Retina (tissue), 1 donor: ENCODE data around the gene ATP7A.
A peak's percentile ranks its signal among the peaks of the same experiment; 100 is the strongest.
"Not testable (repeated sequence)": the region's sequence is repeated elsewhere in the genome, so short reads cannot be mapped to it uniquely, and the experiment has no call there.

ENCODE experiments used
- DNase-seq: peaks from one replicate; pipeline ENCODE4 v3.0.0-alpha.2; 2016

ATP7A gene

DNA sequence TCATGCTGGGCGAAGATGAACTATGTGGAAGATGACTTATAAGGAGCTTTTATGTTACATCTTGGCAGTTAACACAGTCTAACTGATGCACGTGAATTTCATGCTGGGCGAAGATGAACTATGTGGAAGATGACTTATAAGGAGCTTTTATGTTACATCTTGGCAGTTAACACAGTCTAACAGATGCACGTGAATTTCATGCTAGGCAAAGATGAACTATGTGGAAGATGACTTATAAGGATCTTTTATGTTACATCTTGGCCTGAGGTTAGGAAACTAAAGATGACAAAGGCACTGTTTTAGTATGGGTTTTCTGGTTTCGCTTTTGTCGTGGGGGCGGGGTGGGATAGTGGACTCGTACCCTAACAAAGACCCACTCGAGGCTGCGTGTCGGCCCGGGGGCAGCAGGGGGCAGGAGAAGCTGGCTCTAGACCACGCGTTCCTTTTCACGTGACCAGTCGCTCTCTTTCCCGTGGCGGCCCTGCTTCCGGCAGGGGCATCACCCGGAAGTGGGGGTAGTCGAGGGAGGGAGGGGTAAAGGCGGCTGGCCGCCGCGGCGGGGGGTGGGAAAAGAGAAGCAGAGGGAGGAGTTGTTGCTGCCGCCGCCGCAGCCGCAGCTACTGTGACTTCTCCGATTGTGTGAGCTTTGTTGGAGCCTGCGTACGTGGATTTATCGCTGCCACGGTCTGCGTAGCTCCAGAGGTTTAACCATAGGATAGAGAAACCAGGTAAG lies at the start of gene ATP7A:
Gene ATP7A (plus strand): TSS at position 586 of the 733 bp plus-strand sequence. CDS start 60,949 bp downstream, outside the sequence.
- DNase-seq: peak; percentile 81

DNA sequence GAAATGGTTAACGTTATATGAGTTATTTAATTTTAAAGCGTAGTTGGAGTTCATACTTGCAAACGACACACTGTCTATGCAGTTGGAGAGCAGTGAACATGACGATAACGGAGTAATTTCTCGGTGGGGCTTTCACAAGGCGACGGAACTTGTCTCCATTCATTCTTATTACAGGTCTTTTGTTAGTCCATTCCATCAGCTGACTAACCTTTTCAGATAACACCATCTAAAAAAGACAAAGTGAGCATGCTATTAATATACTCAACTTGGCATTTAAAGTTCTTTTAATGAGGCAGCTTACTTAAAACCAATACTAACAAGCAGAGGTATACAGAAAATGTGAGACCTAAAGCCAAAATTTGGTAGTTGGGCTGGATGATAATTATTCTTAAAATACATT lies 35.1 kb upstream of the ATP7A start:
- no peak for DNase-seq

DNA sequence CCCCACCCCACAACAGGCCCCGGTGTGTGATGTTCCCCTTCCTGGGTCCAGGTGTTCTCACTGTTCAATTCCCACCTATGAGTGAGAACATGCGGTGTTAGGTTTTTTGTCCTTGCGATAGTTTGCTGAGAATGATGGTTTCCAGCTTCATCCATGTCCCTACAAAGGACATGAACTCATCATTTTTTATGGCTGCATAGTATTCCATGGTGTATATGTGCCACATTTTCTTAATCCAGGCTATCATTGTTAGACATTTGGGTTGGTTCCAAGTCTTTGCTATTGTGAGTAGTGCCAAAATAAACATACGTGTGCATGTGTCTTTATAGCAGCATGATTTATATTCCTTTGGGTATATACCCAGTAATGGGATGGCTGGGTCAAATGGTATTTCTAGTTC lies 29.1 kb upstream of the ATP7A start:
- not testable (repeated sequence) for DNase-seq

DNA sequence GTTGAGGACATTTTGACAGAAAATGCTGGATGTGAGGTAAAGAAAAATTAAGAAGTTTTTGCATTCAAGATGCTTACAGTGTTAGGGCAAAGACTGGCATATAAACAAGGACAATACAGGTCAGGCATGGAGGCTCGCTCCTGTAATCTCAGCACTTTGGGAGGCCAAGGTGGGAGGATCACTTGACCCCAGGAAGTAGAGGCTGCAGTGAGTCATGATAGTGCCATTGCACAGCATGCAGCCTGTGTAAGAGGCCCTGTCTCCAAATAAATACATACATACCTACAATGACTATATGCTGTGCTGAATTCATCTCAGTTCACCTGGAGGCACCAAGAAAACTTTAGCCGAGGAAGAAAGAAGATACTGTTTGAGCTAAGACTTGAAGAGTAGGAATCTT lies 17.6 kb upstream of the ATP7A start:
- DNase-seq: no peak

DNA sequence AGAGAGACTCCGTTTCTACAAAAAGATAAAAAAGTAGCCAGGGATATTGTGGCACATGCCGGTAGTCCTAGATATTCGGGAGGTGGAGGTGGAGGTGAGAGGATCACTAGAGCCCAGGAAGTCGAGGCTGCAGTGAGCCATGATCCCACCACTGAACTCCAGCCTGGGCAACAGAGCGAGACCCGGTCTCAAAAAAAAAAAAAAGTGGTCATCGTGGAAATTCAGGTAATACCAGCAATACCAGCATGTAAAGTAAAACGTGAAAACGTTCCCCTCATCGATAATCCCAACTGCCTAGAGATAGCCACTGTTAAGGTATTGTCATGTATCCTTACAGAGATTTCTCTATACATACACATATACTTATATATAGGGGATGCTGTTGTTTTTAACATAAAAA lies 16.8 kb upstream of the ATP7A start:
- no peak for DNase-seq

DNA sequence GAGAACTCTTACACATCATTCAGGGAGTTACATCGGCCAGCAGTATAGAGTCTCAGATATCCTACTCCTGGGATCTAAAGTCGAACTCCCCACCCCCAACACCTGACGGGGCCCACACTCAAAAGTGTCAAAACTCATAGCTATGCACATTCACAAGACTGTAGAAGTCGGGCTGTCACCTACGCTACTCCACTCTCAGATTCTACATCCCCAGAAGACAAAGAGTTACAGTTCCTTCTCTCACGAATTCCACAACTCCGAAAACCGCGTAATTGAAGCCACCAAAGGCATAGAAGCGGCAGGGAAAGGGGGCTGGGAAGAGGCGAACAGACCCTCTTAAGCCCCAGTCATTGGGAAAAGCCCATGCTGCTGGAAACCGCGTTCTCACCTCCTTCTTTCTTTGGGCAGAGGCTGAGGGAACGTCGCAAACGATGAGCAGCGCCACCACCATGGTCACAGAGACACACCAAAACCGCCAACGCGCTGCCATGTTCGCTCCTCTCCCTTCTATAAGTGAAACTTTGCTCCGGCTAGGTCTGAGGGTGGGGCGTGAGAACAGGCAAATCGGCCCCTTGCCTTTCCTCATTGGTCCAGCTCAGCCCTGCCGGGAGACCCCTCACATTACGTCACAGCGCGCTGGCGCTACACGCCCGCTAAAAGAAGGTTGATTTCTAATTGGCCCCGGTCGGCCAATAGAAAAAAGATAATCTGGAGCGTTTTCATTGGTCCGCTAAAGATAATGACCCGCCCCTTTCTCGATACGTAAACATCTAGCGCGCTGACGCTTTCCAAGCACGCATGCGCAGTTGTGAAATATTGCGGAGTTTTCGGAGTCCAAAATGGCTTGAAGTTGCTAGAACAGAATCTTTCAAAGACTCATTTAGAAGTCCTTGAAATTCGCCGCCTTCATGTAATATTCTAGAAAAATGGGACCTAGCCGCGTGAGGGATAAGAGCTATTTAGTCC lies 15.3 kb upstream of the ATP7A start, which contains the start of gene MAGT1:
Gene MAGT1 (minus strand): TSS at position 515 of the 966 bp plus-strand sequence. CDS start 25 bp downstream, at position 490.
- peak; percentile 89 for DNase-seq

DNA sequence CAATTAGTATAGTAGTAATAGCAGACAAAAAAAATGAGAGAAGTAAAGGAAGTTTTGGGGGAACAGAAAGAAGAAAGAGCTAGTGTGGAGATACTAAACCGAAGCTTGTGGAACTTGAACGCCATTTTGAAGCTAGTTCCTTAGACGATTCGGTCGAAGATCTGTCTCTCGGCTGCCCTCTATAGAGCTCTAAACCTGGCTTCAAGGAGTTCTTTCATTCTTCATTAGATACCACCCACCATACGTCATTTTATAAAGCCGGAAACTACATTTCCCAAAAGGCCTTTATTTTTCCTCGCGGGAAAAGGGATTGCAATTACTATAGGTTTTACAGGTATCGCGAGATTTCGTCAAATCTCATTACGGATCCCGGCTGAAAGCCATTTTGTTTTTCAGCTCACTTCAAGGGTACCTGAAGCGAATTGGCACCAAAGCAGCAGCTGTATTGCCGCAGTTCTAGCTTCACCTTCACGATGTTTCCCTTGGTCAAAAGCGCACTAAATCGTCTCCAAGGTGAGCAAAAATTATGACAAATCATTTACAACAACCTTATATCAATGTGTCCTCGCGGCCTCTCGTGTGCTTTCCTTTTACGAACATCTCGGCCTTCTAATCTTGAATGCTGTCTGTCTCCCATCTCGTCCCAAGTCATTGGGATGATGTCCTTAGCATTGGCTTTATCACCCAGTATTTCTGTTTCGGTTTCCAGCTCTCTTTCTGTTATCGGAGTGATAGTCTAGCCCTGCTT lies 11.2 kb upstream of the ATP7A start, which contains the start of gene COX7B:
Gene COX7B (plus strand): TSS at position 388 of the 748 bp plus-strand sequence. CDS start 86 bp downstream, at position 474.
- peak; percentile 91 for DNase-seq

DNA sequence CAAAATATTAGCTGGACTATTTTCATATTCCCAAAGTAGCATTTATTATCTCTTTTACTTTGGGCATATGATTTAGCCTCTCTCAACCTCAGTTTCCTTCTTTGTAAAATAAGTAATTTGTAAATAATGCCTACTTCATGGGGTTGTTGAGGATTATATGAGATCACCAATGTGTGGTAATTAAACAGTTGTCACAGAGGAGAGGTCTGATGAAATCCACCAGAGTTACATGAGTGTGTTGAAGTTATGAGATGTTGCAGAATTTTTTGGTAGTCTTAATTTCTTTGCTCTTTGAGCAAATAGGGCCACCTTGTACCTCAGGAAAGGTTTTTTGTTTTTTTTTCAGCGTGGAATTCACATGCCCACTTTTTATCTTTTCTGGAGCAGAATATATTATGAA lies 9.8 kb upstream of the ATP7A start:
- DNase-seq: no peak

DNA sequence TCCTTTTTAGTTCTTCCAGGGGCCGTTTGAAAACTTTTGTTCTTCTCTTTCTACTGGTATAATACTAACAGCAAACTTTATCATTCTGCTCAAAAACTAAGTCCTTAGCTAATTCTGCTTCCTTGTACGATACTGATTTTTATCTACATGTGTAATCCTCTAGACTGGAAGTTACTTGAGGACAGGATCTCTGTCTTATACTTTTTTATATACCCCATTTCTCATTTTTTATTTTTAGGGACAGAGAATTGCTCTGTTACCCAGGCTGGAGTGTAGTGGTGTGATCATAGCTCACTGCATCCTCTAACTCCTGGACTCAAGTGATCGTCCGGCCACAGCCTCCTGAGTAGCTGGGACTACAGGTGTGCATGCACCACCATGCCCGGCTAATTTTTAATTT lies 9.0 kb upstream of the ATP7A start:
- no peak for DNase-seq

DNA sequence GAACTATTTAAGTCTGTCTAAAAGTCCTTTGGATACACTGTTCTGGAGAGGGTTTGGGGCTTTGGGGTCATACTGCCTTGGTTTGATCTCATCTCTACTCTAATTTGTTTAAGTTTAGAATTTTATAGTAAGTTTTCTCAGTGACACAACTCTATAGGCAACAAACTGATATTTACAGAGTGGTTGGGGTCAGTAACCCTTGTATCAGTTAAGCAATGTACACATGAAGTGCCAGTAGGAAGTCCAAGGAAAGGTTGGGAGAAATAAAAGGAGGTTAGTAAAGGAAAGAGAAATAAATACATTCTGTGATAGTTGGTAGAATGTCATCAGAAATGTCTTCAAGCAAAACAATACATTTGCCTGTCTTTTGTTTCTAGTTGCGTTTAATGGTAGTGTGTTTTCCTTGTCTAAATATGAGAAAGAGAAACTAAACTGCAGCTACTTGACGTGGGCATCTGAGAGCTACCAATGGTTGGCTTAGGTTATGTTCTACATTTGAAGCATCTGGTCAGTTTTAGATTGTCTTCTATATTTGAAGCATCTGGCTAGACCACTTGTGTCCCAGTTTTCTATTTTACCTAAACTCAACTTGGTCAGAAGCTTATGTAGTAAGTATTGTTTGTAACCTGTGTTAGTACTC lies 6.9 kb downstream of the ATP7A start:
- DNase-seq: no peak

DNA sequence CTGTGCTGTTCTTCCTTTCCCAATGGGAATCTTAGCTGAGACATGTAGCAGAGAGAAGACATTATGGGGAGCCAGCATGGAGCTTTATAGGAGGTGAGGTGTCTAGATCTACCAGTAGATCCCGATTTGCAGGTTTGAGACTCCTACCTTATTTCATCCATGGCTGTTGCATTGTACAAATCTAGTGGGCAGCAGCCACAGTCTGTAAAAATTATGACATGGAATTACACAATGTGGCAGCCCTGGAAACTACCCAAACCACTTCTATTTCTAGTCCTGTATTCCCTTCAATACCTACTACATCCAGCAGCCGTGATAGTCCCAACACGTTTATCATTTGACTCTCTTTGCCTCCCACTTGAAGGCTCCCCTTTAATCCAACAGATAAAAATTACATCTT lies 8.1 kb downstream of the ATP7A start:
- DNase-seq: no peak

DNA sequence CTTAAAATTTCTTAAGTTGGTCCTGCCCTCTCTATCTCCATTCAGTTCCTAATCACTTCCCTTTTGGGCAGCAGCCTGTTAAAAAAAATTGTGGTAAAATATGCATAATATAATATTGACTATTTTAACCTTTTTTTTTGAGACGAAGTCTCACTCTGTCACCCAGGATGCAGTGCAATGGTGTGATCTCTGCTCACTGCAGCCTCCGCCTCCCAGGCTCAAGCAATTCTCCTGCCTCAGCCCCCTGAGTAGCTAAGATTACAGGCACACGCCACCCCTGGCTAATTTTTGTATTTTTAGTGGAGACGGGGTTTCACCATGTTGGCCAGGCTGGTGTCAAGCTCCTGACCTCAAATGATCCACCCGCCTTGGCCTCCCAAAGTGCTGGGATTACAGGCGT lies 8.9 kb downstream of the ATP7A start:
- not testable (repeated sequence) for DNase-seq

DNA sequence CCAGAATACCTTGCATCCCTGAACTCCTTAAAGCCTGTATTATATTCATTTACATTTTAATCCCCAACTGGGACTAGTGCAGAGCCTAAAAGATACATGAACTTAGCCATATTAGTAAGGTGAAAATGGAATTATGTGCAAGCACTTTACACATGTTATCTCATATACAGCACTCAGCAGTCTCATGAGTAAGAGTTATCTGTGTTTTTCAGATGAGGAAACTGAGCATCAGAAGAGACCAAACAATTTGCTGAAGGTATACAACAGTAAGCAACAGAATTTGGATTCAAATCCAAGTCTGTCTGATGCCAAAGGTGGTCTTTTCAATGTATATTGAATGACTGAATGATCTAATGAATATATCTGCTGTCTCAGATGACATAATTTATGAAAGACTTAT lies 12.3 kb downstream of the ATP7A start:
- DNase-seq: no peak

DNA sequence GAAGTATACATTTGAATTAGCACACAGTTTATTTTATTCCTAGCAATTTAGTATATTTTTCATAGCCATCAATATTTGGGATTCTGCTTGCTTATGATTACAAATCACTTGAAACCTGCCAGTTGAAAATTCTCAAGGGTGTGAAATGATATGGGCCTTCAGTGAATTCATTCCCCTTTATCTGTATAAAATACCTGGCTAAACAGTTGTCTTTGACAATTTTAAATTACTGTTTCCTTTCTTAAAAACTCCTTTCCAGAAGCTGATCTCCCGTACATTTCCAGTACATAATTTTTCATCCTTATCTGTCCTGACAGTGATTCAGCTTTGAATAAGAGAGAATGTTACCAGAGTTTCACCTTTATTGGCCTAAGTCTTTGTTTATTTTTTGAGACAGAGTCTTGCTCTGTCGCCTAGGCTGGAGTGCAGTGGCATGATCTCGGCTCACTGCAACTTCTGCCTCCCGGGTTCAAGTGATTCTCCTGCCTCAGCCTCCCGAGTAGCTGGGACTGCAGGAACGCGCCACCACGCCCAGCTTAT lies 13.9 kb downstream of the ATP7A start:
- DNase-seq: no peak

DNA sequence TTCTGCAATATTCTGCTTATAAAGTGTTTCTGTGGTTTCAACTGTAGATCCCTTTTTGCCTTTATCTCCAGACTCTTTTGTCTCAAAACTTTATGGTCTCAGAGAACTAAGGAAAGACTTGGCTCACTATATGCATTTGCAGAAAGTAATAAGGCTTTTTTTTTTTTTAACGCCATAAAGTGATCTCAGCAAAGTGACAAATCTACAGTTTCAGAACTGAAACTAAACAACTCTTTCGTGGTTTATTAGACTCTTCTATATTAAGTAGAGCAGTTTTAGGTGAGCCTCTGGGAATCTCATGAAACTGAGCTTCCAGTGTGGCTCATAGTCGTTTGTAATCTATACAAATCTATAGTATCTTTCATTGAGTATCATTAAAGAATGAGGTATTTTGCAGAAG lies 15.3 kb downstream of the ATP7A start:
- no peak for DNase-seq

DNA sequence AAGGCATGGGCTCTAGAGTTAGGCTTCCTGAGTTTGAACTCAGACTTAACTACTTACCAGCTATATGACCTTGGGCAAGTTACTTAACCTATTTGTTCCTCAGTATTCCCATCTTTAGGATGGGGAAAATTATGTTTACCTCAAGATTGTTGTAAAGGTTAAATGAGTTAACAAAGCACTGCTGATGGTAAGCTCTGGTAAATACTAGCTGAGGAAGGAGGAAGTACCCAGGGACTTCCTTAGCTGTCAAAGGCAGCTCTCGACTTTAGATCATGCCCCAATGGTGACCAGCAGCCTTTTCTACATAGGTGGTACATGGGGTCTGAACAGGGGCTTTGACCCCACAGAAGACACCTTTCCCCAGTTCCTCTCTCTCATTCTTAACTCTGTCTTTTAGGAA lies 20.1 kb downstream of the ATP7A start:
- DNase-seq: no peak

DNA sequence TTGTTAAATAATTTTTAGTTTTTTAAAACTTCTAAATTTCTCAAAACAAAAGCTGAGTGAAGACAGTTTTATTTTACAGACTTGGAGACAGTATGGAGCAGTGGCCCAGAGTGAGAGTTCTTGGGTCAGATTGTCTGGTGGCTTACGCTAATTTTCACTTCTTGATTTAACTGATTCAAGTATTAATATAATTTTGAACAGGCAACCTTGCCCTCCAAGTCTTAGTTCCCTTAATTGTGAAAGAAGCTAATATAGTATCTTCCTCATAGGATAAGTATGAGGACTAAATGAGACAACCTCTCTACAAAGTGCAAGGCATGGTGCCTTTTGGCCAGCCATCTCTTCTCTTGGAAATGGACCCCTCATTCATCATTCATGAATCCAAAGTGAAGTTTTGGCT lies 25.4 kb downstream of the ATP7A start:
- DNase-seq: no peak

DNA sequence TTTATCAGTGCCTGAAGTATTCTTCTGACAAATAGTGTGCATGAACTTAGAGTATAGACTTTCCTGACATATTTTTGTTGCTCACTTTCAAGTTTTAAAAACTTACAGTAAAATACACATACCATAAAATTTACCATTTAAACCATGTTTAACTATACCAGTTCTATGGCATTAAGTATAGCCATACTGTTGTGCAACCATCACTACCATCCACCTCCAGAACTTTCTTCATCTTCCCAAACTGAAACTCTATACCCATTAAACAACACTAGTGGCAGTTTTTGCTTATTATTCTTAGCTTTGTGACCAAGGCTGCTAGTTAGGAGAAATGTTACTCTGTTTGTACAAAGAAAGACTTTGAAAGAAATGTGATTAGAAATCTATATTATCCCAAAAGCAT lies 25.8 kb downstream of the ATP7A start:
- no peak for DNase-seq

DNA sequence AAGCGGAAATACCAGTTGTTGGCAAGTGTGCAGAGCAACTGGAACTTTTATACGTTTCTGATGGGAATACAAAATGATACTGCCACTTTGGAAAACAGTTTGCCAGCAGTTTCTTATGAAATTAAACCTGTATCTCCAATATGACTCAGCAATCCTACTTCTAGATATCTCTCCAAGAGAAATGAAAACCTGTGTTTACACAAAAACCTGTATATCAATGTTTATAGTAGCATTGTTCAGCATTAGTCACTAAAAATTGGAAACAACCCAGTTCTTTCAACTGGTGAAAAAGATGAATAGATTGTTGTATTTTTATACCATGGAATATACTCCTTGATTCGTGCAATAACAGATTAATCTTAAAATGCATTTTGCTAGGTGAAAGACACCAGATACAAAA lies 26.8 kb downstream of the ATP7A start:
- DNase-seq: no peak

DNA sequence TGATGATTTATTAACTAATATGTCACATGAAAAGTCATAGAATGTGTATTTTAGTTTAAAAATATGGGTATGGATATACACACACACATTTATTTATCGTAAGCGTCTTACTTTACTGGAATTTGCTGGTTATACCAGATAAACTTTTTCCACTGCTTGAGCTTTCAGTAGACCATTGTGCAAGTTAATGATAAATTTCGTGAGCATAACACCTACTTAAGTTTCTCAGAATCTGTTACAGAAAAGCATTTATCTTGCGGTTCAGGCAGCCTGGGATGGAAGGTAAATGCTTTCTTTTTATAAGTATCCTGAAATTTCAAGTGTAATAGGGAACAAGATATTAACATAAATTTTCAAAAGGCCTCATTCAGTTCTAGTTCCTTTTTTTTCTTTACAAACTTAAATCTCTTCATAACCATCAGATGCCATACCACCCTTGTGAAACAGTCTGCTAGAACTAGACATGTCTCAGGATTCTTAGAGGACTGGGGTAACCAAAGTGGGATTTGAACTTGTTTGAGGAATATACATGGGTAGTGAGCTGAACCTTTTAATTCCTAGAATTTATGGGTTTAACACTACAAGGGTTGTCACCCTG lies 27.7 kb downstream of the ATP7A start:
- no peak for DNase-seq

DNA sequence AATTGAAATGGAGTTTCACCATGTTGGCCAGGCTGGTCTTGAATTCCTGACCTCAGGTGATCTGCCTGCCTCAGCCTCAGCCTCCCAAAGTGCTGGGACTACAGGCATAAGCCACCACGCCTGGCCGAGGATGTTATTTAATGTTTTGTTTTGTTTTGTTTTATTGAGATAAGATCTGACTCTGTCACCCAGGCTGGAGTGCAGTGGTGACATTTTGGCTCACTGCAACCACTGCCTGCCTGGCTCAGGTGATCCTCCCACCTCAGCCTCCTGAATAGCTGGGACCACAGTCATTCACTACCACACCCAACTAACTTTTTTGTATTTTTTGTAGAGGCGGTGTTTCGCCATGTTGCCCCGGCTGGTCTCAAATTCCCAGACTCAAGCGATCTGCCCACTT lies 34.5 kb downstream of the ATP7A start:
- DNase-seq: not testable (repeated sequence)
